VCaP (cell line): Measurements from ENCODE around the gene CCND3.

Experiments
- H3K27ac ChIP-seq: fragments of 450-650 bp; 2 replicates; pipeline ENCODE4 v1.5.1; 2017
- TF ChIP-seq, protein P1 (sequence below): fragments of 450-650 bp; conservative IDR thresholded peaks from 2 replicates; pipeline ENCODE4 v1.5.1; 2017; ENCODE audit warnings: mild to moderate bottlenecking, moderate library complexity

Gene CCND3

DNA sequence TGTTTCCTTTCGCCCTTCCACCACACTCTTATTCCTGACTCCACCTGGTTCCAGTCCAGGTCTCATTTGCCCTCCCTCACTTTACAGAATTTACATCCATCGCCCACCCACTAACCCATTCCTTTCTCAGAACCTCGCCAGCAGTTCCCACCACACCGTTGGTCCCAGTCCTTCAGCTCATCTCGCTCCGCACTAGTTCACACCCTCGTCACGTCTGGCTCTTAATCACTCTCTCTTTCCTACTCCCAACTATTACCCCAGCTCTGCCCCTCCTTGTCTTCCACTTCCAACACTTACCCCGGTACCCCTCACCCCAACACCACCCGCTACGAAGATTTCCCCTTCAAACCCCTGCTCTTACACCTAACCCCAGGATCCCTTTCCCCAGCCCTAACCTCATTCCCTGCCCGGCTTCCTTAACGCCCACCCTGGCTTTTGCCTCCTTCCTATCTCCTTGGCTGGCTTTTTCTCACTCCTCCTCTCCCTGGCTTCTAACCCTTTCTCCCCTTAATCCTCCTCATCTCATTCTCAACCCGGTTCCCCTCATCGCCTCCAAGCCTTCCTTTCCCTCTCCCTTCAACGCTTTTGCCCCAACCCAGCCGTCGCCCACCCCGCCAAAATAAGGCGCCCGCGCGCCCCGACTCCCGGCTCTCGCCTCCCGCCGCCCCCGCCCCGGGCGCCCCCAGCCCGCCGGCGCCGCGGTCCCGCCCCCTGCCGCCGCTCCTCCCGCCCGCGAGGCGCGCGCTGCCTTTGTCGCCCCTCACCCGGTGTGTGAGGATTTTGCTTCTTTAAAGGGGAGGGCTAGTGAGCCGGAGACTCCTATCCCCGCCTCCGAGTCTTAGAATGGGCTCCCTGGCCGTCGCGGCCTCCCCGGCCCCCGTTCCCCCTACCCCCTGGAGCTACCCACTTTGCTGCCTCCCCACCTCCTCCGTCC is 47.0 kb downstream of the CCND3 start:
- TF ChIP-seq, protein P1, sequence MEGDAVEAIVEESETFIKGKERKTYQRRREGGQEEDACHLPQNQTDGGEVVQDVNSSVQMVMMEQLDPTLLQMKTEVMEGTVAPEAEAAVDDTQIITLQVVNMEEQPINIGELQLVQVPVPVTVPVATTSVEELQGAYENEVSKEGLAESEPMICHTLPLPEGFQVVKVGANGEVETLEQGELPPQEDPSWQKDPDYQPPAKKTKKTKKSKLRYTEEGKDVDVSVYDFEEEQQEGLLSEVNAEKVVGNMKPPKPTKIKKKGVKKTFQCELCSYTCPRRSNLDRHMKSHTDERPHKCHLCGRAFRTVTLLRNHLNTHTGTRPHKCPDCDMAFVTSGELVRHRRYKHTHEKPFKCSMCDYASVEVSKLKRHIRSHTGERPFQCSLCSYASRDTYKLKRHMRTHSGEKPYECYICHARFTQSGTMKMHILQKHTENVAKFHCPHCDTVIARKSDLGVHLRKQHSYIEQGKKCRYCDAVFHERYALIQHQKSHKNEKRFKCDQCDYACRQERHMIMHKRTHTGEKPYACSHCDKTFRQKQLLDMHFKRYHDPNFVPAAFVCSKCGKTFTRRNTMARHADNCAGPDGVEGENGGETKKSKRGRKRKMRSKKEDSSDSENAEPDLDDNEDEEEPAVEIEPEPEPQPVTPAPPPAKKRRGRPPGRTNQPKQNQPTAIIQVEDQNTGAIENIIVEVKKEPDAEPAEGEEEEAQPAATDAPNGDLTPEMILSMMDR, result no peak
- peak overlapping the region; percentile 65 for H3K27ac ChIP-seq

DNA sequence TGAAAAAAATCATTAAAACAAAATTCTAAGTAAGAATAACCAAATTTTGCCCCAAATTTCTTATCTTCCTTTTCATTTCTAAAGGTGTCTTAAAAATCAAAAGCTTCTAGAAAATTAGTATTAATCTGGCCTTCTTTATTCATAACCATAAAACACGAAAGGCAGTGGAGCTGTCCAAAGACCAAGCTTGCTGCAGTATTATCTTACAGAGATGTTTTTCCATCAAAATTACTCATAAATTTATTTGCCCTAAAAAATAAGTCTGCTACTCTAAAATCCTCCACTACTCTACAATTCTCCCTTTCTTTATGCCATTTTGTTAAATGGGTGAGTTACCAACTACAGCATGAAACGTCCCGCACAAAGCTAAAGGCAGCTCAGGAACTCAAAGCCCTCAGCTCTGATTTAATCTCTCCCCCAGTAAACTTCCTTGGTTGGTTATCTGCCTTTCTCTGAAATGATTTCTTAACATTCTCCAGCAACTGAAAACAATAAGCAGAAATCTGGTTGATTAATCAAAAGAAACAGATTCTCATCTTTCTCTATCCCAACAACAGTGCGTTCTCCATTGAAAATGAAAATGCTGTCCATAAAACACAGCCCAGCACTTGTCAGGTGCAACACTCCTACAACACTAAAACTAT is 48.6 kb downstream of the CCND3 start:
- no peak overlapping the region for H3K27ac ChIP-seq

DNA sequence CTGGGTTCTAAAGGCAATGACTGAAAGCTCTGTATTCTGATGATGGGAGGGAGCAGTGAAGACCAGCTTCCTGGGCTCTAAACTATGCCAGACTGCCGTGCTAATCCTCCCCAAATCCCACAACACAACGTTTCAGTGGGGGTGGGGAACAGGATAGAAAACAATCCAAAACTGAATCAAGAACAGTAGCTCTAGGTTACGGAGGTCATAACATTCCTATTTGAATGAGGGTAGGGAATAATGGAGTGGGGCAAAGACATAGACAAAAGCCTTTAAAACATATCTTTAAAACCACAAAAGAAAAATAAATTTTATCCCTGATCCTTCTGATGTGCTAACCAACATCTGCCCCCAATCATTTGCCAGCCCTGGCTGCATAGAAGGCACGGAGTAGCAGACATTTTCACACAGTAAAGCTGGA is 54.3 kb downstream of the CCND3 start:
- H3K27ac ChIP-seq, result no peak overlapping the region
- TF ChIP-seq, protein P1, result no peak

More for the DNA sequence above, 48.6 kb downstream of the CCND3 start:
- TF ChIP-seq, protein P1, result no peak

DNA sequence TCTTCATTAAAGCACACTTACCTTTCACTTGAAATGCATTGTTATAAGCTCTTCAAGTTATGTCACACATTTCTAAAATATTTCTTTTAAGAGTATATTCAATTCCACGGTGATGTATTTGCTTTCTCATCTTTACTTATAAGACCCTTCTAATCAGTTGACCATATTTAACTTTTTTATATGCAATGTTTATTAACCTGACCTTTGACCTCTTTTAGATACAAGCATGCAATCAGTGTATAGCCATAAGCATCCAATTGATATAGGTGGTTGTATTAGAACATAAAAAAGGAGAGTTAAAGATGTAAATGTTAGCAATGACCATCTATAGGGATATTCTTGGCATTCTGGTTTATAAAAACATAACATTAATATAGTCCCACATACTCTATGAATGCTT is 55.7 kb downstream of the CCND3 start:
- TF ChIP-seq, protein P1, result no peak
- H3K27ac ChIP-seq, result no peak overlapping the region

DNA sequence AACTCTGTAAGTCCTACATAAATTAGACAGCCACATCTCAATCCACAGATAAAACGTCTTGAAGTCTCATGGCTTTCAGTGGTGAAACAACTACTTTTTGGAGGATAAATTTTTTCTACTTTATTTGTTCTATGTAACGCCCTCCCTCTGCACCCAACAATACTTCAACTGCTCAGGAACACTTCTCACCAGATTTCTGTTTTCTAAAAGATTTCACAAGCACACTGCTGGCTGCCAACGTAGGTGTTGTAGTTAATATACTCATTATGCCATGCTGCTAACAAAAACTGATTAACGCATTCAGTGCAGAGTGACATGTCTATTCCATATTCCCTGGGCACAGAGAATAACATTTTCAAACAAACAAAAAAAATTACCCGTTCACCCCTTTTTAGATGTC is 56.7 kb downstream of the CCND3 start:
- TF ChIP-seq, protein P1, result no peak
- no peak overlapping the region for H3K27ac ChIP-seq
